ENCODE data around the gene ZNF559.

The ZNF559 gene

GRCh38 chr19:9352505-9352904, 28.5 kb downstream of the ZNF559 start:
- in situ Hi-C loops (cut with MboI; ENCODE audit: low sequenced_read_pairs) = no loop called here

DNA sequence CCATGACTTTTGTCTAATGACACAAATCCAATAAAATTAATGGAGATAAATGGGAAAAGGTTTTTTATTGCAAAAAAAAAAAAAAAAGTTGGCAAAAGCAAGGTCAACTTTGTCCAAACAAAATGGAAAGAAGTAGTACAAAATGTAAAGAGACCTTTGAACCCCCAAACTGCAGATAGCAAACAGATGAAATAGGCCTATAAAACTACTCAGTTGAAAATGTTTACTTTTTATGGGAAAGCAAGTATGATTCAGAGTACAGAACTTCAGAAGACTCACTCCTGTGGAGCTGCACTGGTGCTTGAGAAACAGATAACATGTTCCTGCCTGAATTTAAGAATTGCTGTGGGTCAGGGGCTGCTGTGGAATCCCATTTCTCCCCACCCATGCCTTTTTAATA, 29.0 kb downstream of the ZNF559 start:
- in situ Hi-C loops (cut with MboI; ENCODE audit: low sequenced_read_pairs) = no loop called here

DNA sequence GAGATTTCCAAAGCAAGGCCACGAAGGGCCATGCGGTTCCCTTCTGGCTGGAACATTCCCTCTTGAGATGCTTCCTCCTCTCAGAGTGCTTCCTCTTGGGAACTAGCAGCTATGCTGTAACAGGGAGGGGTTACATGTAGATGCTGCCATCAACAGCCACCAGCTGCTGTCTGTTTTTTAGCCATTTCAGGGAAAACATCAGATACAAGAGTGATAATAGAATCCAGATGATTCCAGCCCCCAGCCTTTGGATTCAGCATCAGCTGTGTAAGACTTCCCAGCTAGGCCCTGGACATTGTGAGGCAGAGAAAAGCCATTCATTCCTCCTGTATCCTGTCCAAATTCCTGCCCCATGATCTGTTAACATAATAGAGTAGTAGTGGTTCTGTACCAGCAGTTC, 30.7 kb downstream of the ZNF559 start:
- in situ Hi-C loops (cut with MboI; ENCODE audit: low sequenced_read_pairs) = no loop called here

DNA sequence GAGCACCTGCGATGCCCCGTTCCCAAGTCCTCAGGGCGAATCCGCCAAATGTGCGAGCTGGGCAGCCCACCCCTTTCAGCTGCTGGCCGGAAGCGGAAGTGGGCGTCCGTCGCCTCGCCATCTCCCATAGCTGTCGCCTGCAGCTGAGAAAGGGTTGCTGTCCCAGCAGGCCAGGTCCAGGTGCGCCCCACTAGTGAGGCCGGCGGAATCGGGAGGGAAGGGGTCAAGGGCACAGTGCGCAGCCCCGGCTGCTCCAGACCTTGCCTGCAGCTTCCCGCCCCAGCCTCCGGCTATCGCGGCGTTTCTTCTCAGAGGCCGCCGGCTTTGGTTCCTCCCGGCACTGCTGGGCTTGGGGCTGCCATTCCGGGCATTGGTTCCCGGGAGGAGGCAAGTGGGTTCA, 38.9 kb downstream of the ZNF559 start, which contains the start of gene ZNF177:
ZNF177 (plus strand) TSS at position 109 of the 400 bp plus-strand sequence. CDS start 15,299 bp downstream, outside the sequence.
- in situ Hi-C loops (cut with MboI; ENCODE audit: low sequenced_read_pairs) = no loop called here

GRCh38 chr19:9370738-9371619, 47.0 kb downstream of the ZNF559 start:
- in situ Hi-C loops (cut with MboI; ENCODE audit: low sequenced_read_pairs) = no loop called here

DNA sequence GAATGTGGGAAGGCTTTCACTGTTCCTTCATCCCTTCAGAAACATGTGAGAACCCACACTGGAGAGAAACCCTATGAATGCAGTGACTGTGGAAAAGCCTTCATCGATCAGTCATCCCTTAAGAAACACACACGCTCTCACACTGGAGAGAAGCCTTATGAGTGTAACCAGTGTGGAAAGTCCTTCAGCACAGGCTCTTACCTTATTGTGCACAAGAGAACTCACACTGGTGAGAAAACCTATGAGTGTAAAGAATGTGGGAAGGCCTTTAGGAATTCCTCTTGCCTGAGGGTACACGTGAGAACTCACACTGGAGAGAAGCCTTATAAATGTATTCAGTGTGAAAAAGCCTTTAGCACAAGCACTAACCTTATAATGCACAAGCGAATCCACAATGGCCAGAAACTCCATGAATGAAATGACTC, 57.4 kb downstream of the ZNF559 start:
- in situ Hi-C loops (cut with MboI; ENCODE audit: low sequenced_read_pairs) = no loop called here
